Measurements from ENCODE around the gene HINT2.

HINT2 gene

GRCh38 chr9:35858458-35858857 is 43.6 kb upstream of the HINT2 start:
- H3K4me3 ChIP-seq (ENCODE audit: low read depth, low read length), result no peak overlapping the region
- TF ChIP-seq, protein P1, sequence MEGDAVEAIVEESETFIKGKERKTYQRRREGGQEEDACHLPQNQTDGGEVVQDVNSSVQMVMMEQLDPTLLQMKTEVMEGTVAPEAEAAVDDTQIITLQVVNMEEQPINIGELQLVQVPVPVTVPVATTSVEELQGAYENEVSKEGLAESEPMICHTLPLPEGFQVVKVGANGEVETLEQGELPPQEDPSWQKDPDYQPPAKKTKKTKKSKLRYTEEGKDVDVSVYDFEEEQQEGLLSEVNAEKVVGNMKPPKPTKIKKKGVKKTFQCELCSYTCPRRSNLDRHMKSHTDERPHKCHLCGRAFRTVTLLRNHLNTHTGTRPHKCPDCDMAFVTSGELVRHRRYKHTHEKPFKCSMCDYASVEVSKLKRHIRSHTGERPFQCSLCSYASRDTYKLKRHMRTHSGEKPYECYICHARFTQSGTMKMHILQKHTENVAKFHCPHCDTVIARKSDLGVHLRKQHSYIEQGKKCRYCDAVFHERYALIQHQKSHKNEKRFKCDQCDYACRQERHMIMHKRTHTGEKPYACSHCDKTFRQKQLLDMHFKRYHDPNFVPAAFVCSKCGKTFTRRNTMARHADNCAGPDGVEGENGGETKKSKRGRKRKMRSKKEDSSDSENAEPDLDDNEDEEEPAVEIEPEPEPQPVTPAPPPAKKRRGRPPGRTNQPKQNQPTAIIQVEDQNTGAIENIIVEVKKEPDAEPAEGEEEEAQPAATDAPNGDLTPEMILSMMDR (IDR thresholded peaks at IDR 0.05; ENCODE audit: low read depth, low read length, missing control alignments), result no peak
- no peak for DNase-seq (ENCODE audit: low read depth)
- in situ Hi-C loops (cut with HindIII; ENCODE audit: low sequenced_read_pairs), result no loop called here

DNA sequence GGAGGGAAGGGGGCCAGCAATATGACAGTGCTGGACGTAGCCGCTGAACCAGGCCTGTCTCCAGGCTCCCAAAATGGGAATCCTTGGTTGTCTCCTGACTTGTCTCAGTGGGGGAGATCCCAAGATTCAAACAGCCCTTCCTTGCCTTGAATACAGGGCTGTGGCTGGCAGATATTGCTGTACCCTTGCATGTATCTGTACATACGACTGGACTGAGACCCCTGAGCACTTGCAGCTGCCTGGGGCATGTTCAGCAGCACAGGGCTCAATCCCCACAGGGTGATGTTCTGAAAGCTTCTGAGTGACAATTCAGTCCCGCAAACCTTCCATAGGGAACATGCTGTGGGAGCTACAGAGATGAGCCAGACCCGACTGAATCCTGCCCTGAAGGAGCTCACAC is 42.0 kb upstream of the HINT2 start:
- TF ChIP-seq, protein P1 (IDR thresholded peaks at IDR 0.05; ENCODE audit: low read depth, low read length, missing control alignments), result no peak
- in situ Hi-C loops (cut with HindIII; ENCODE audit: low sequenced_read_pairs), result no loop called here
- no peak overlapping the region for H3K4me3 ChIP-seq (ENCODE audit: low read depth, low read length)
- DNase-seq (ENCODE audit: low read depth), result no peak

DNA sequence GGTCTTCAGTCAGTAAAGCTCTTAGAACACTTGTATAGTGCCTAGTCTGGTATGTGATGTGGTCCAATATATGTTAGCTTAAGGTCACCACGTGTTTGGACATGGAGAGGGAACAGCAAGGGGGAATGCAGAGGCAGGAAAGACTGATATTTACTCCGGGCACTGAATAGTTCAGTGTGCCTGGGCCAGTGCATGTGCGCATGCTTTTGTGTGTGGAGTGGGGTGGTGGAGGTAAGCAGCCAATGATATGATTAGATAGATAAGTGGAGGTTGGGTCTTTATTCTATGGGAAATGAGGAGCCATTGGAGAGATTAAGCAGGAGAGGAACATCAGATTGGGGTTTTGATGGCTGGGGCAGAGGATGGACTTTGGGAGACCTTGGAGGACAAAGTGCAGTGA is 41.4 kb upstream of the HINT2 start:
- H3K4me3 ChIP-seq (ENCODE audit: low read depth, low read length), result no peak overlapping the region
- TF ChIP-seq, protein P1 (IDR thresholded peaks at IDR 0.05; ENCODE audit: low read depth, low read length, missing control alignments), result no peak
- DNase-seq (ENCODE audit: low read depth), result no peak
- in situ Hi-C loops (cut with HindIII; ENCODE audit: low sequenced_read_pairs), result no loop called here

DNA sequence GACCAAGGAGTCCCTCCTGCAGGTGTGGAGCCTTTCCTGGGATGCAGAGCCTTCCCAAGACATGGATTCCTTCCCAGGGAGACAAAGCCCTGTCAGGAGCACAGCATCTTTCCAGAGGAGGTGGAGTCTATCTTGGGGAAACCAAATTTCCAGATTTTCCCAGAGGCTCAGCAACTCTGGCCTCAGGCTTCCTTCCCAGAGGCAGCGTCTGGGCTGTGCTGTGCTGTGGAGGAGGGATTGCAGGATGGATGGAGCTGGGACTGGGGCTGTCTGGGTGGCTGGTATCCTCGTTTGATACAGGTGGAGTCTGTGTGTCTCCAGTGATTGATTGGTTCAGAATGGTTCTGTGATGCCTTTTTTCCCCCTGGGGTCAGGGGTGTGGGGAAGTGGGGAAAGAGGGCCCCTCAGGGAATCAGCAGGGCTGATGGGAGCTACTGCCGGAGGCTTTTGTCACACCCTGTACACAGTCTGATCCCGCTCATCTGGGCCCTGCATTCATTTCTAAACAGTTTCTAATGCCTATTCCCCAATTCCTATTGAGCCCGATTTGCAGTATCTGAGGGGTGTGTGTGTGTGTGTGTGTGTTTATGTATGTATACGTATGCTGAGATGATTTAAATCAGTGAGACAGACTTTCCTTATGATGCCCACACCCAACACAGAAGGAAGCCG is 39.4 kb upstream of the HINT2 start:
- TF ChIP-seq, protein P1 (IDR thresholded peaks at IDR 0.05; ENCODE audit: low read depth, low read length, missing control alignments), result no peak
- no peak overlapping the region for H3K4me3 ChIP-seq (ENCODE audit: low read depth, low read length)
- DNase-seq (ENCODE audit: low read depth), result no peak

DNA sequence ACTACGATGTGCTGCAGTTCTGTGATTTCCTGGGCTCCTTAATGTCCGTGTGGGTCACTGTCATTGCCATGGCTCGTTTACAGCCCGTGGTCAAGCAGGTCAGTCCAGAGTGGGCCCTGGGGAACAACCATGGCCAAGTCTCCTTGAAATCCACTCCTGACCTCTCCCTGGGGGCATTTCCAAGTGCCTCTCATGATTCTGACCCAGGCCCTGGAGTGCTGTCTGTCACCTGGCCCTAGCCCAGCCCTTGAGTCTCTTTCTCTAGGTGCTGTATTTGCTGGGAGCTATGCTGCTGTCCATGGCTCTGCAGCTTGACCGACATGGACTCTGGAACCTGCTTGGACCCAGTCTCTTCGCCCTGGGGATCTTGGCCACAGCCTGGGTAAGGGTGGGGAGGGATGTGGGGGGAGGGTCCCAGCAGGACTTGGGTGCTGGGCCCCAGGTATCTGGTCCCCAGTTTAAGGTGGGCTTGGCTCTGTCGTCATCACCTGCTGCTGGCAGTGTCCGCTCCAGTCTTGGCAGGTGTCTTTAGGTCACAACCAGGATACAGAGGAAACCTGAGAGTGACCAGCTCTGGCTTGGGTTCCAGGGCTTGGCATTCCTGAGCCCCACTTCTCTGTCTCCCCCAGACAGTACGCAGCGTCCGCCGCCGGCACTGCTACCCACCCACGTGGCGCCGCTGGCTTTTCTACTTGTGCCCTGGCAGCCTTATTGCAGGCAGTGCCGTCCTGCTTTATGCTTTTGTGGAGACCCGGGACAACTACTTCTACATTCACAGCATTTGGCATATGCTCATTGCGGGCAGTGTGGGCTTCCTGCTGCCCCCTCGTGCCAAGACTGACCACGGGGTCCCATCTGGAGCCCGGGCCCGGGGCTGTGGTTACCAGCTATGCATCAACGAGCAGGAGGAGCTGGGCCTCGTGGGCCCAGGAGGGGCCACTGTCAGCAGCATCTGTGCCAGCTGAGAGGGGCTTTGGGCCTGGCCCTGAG is 38.3 kb upstream of the HINT2 start:
- DNase-seq (ENCODE audit: low read depth), result no peak
- in situ Hi-C loops (cut with HindIII; ENCODE audit: low sequenced_read_pairs), result no loop called here
- H3K4me3 ChIP-seq (ENCODE audit: low read depth, low read length), result no peak overlapping the region
- TF ChIP-seq, protein P1 (IDR thresholded peaks at IDR 0.05; ENCODE audit: low read depth, low read length, missing control alignments), result no peak

More for the DNA sequence above, 39.4 kb upstream of the HINT2 start:
- in situ Hi-C loops (cut with HindIII; ENCODE audit: low sequenced_read_pairs), result no loop called here

DNA sequence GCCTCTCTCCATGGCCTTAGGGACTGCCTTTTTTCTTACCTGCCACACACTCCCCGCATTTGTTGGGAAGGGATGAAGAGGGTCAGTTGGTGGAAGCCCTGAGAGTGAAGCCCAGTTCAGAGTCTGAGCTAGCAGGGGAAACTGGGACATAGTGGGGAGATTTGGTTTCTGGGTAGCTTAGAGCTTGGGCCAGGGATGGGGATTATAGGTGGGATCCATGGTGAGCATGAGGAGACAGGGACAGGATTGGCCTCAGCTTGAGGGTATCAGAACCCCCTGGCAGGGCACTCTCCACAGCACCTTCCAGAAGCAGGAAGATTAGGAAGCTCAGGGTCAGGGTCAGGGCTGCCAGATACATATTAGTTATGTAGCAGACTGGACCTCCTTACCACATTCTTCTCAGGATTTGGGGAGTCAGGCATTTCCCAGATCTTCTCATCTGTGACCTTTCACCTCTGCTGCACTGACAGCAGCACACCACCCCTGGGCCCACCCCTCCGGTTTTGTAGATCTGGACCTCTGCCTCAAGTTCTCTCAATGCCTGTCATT is 37.5 kb upstream of the HINT2 start:
- no peak for DNase-seq (ENCODE audit: low read depth)
- in situ Hi-C loops (cut with HindIII; ENCODE audit: low sequenced_read_pairs), result no loop called here
- TF ChIP-seq, protein P1 (IDR thresholded peaks at IDR 0.05; ENCODE audit: low read depth, low read length, missing control alignments), result no peak
- no peak overlapping the region for H3K4me3 ChIP-seq (ENCODE audit: low read depth, low read length)

All from astrocyte of the cerebellum (primary cell).